ENCODE results near the gene SPRY4.

- TF ChIP-seq CTCF (conservative IDR thresholded peaks at IDR 0.05) (no peak), ZFX (IDR thresholded peaks at IDR 0.05) (no peak)
Measured at GRCh38 chr5:142293486-142293885, 31.3 kb downstream of the SPRY4 start.

Measured in C4-2B (cell line).